Measurements from ENCODE around the gene PCDHGB2.

The PCDHGB2 gene

GRCh38 chr5:141319699-141320098 lies 40.1 kb upstream of the PCDHGB2 start:
- peaks cover 14% of the 10 kb centered on the region for H3K79me1 ChIP-seq (replicated peaks; ENCODE audit: low read length, poor library complexity, severe bottlenecking)
- no peak overlapping the region for H3K4ac ChIP-seq (ENCODE audit: low read depth in 1 of 2, low read length in 2 of 2)
- H3K23ac ChIP-seq (ENCODE audit: low read length in 2 of 2), result no peak overlapping the region
- no peaks in the 10 kb centered on the region for H3K4me1 ChIP-seq (ENCODE audit: control insufficient read depth, insufficient read depth, low read depth, low read length)
- H3K14ac ChIP-seq (ENCODE audit: low read length in 2 of 2), result no peak overlapping the region
- peak overlapping the region; percentile 48 for H3K4me2 ChIP-seq (ENCODE audit: low read length, poor library complexity, severe bottlenecking)
- H3K36me3 ChIP-seq (ENCODE audit: control insufficient read depth in 1 of 2, insufficient read depth in 2 of 2, low read depth in 1 of 2, low read length in 2 of 2), result peaks cover 16 to 42% of the 10 kb centered on the region in 2 experiments
- H2AFZ ChIP-seq (ENCODE audit: low read depth, low read length), result no peak overlapping the region
- H2BK12ac ChIP-seq (ENCODE audit: low read length in 2 of 2), result no peak overlapping the region
- WGBS, result 69% methylated on average over 5 of the region's 5 CpGs
- H3K18ac ChIP-seq (ENCODE audit: low read depth in 1 of 2, low read length in 2 of 2), result no peak overlapping the region
- no peak overlapping the region for H4K8ac ChIP-seq (ENCODE audit: low read length)
- no peak overlapping the region for H2BK5ac ChIP-seq (ENCODE audit: low read depth, low read length, poor library complexity, severe bottlenecking)
- H3K27me3 ChIP-seq (ENCODE audit: control insufficient read depth in 1 of 2, insufficient read depth in 1 of 2, low read length in 2 of 2), result no peaks in the 10 kb centered on the region
- H3K4me3 ChIP-seq (ENCODE audit: insufficient read depth in 1 of 2, low read depth in 1 of 2, low read length in 2 of 2), result peak overlapping the region in 1 of 2 experiments; percentile 92
- DNase-seq, result no peak
- H4K91ac ChIP-seq (ENCODE audit: low read length), result no peak overlapping the region
- H3K27ac ChIP-seq (ENCODE audit: low read length, poor library complexity, severe bottlenecking), result no peak overlapping the region
- H3K9me3 ChIP-seq (ENCODE audit: control insufficient read depth, low read length), result peaks cover 59% of the 10 kb centered on the region
- no peak overlapping the region for H2BK15ac ChIP-seq (ENCODE audit: low read depth, poor library complexity, severe bottlenecking)
- no peak overlapping the region for H2BK120ac ChIP-seq (ENCODE audit: low read depth, low read length)
- peak overlapping the region; percentile 98 for H3K9ac ChIP-seq (ENCODE audit: low read length)
- H2AK5ac ChIP-seq (ENCODE audit: low read length, severe bottlenecking), result no peak overlapping the region

GRCh38 chr5:141320225-141321169 lies 39.3 kb upstream of the PCDHGB2 start, which contains the start of gene TAF7:
Gene TAF7 (minus strand): TSS chr5:141320784. CDS start chr5:141320044, 740 bp downstream.
- peaks cover 11 to 34% of the 10 kb centered on the region in 2 experiments for H3K36me3 ChIP-seq (ENCODE audit: control insufficient read depth in 1 of 2, insufficient read depth in 2 of 2, low read depth in 1 of 2, low read length in 2 of 2)
- no peak within 1 kb of the TSS for H2BK15ac ChIP-seq (ENCODE audit: low read depth, poor library complexity, severe bottlenecking)
- peak within 1 kb of the TSS; percentile 82 for H4K91ac ChIP-seq (ENCODE audit: low read length)
- H2AK5ac ChIP-seq (ENCODE audit: low read length, severe bottlenecking), result no peak within 1 kb of the TSS
- H2BK12ac ChIP-seq (ENCODE audit: low read length in 2 of 2), result no peak within 1 kb of the TSS
- peak within 1 kb of the TSS; percentile 41 to 97 for H3K18ac ChIP-seq (ENCODE audit: low read depth in 1 of 2, low read length in 2 of 2)
- H4K8ac ChIP-seq (ENCODE audit: low read length), result peak within 1 kb of the TSS; percentile 97
- peak within 1 kb of the TSS; percentile 97 for H3K27ac ChIP-seq (ENCODE audit: low read length, poor library complexity, severe bottlenecking)
- H3K4ac ChIP-seq (ENCODE audit: low read depth in 1 of 2, low read length in 2 of 2), result peak within 1 kb of the TSS; percentile 30 to 79
- DNase-seq, result peak; percentile 93
- peak within 1 kb of the TSS; percentile 63 for H3K4me2 ChIP-seq (ENCODE audit: low read length, poor library complexity, severe bottlenecking)
- peaks cover 8% of the 10 kb centered on the region for H3K79me1 ChIP-seq (replicated peaks; ENCODE audit: low read length, poor library complexity, severe bottlenecking)
- no peak within 1 kb of the TSS for H3K23ac ChIP-seq (ENCODE audit: low read length in 2 of 2)
- no peaks in the 10 kb centered on the region for H3K27me3 ChIP-seq (ENCODE audit: control insufficient read depth in 1 of 2, insufficient read depth in 1 of 2, low read length in 2 of 2)
- no peaks in the 10 kb centered on the region for H3K4me1 ChIP-seq (ENCODE audit: control insufficient read depth, insufficient read depth, low read depth, low read length)
- peak within 1 kb of the TSS; percentile 75 for H2AFZ ChIP-seq (ENCODE audit: low read depth, low read length)
- H3K14ac ChIP-seq (ENCODE audit: low read length in 2 of 2), result no peak within 1 kb of the TSS
- peak within 1 kb of the TSS; percentile 61 for H2BK5ac ChIP-seq (ENCODE audit: low read depth, low read length, poor library complexity, severe bottlenecking)
- peak within 1 kb of the TSS; percentile 98 for H3K9ac ChIP-seq (ENCODE audit: low read length)
- peak within 1 kb of the TSS; percentile 63 to 92 for H3K4me3 ChIP-seq (ENCODE audit: insufficient read depth in 1 of 2, low read depth in 1 of 2, low read length in 2 of 2)
- WGBS, result under 1% methylated on average over 66 of the region's 67 CpGs
- peaks cover 54% of the 10 kb centered on the region for H3K9me3 ChIP-seq (ENCODE audit: control insufficient read depth, low read length)
- H2BK120ac ChIP-seq (ENCODE audit: low read depth, low read length), result no peak within 1 kb of the TSS

DNA sequence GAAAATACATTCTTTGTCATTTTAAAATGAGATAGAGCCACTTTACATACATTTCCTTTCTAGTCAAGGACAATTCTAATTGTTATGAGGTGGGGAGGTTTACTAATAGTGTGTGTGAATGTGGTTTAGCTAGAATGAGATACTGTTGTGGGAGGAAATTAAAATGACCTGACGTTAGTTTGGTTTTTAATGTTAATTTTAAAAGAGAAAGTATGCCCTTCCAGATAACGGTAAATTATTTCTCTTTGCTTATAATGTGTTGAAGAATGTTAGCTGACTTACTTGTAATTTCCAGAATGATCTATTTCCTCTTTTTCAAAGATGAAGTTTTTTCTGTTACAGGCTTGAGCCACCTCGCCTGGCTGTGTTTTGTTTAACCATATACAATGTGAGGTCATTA lies 37.5 kb upstream of the PCDHGB2 start:
- H2BK120ac ChIP-seq (ENCODE audit: low read depth, low read length), result no peak overlapping the region
- peaks cover 37% of the 10 kb centered on the region for H3K9me3 ChIP-seq (ENCODE audit: control insufficient read depth, low read length)
- peaks cover 4% of the 10 kb centered on the region for H3K79me1 ChIP-seq (replicated peaks; ENCODE audit: low read length, poor library complexity, severe bottlenecking)
- peaks cover 5 to 22% of the 10 kb centered on the region in 2 experiments for H3K36me3 ChIP-seq (ENCODE audit: control insufficient read depth in 1 of 2, insufficient read depth in 2 of 2, low read depth in 1 of 2, low read length in 2 of 2)
- H3K4me3 ChIP-seq (ENCODE audit: insufficient read depth in 1 of 2, low read depth in 1 of 2, low read length in 2 of 2), result no peak overlapping the region
- H2BK12ac ChIP-seq (ENCODE audit: low read length in 2 of 2), result no peak overlapping the region
- H3K4ac ChIP-seq (ENCODE audit: low read depth in 1 of 2, low read length in 2 of 2), result no peak overlapping the region
- H3K27ac ChIP-seq (ENCODE audit: low read length, poor library complexity, severe bottlenecking), result no peak overlapping the region
- H3K4me2 ChIP-seq (ENCODE audit: low read length, poor library complexity, severe bottlenecking), result no peak overlapping the region
- H3K23ac ChIP-seq (ENCODE audit: low read length in 2 of 2), result no peak overlapping the region
- no peaks in the 10 kb centered on the region for H3K4me1 ChIP-seq (ENCODE audit: control insufficient read depth, insufficient read depth, low read depth, low read length)
- no peak overlapping the region for H2AK5ac ChIP-seq (ENCODE audit: low read length, severe bottlenecking)
- no peak overlapping the region for H2AFZ ChIP-seq (ENCODE audit: low read depth, low read length)
- H2BK5ac ChIP-seq (ENCODE audit: low read depth, low read length, poor library complexity, severe bottlenecking), result no peak overlapping the region
- no peak overlapping the region for H3K18ac ChIP-seq (ENCODE audit: low read depth in 1 of 2, low read length in 2 of 2)
- no peak overlapping the region for H3K9ac ChIP-seq (ENCODE audit: low read length)
- WGBS, result 100% methylated on average over 1 of the region's 3 CpGs
- H3K27me3 ChIP-seq (ENCODE audit: control insufficient read depth in 1 of 2, insufficient read depth in 1 of 2, low read length in 2 of 2), result no peaks in the 10 kb centered on the region
- no peak overlapping the region for H4K91ac ChIP-seq (ENCODE audit: low read length)
- DNase-seq, result no peak
- no peak overlapping the region for H4K8ac ChIP-seq (ENCODE audit: low read length)
- H3K14ac ChIP-seq (ENCODE audit: low read length in 2 of 2), result no peak overlapping the region
- H2BK15ac ChIP-seq (ENCODE audit: low read depth, poor library complexity, severe bottlenecking), result no peak overlapping the region

DNA sequence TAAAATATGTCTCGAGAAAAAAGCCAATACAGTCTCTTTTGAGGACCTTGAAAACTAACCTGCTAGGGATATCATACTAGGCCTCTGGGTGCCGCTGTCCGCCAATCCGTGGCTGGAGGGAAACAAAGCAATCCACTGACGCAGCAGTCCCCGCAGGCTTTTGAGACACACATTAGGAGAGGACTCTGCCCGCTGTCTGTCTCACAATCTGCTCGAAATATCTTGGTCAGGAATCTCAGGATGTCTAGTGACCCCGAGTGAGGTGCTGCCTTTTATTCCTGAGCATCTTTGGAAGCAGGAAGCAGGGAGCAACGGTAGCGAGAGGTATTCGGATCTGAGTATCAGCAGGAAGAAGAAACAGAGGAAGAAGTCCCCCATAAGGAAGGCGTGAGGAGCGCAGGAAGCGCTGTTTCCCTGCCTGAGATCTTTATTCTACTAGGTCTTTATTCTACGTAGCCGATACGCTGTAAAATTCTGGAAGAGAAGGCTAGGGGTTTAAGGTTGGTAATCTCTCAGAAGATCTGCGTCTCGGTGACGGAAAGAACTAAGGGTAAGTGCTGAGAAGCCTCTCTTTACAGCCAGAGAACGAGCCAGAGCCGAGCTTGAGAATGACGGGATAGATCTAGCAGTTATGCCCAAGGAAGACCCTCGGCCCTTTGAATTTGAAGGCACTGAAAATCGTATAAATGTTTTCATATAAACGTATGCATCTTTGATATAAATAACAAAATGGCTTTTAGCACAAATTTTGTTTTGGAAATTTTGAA lies 33.5 kb upstream of the PCDHGB2 start:
- no peaks in the 10 kb centered on the region for H3K79me1 ChIP-seq (replicated peaks; ENCODE audit: low read length, poor library complexity, severe bottlenecking)
- H3K27me3 ChIP-seq (ENCODE audit: control insufficient read depth in 1 of 2, insufficient read depth in 1 of 2, low read length in 2 of 2), result no peaks in the 10 kb centered on the region
- H2BK5ac ChIP-seq (ENCODE audit: low read depth, low read length, poor library complexity, severe bottlenecking), result no peak overlapping the region
- peak; percentile 35 for DNase-seq
- no peak overlapping the region for H2BK12ac ChIP-seq (ENCODE audit: low read length in 2 of 2)
- no peak overlapping the region for H3K4me2 ChIP-seq (ENCODE audit: low read length, poor library complexity, severe bottlenecking)
- no peak overlapping the region for H4K8ac ChIP-seq (ENCODE audit: low read length)
- no peak overlapping the region for H2AK5ac ChIP-seq (ENCODE audit: low read length, severe bottlenecking)
- H3K18ac ChIP-seq (ENCODE audit: low read depth in 1 of 2, low read length in 2 of 2), result no peak overlapping the region
- no peak overlapping the region for H3K23ac ChIP-seq (ENCODE audit: low read length in 2 of 2)
- H3K4ac ChIP-seq (ENCODE audit: low read depth in 1 of 2, low read length in 2 of 2), result no peak overlapping the region
- H3K27ac ChIP-seq (ENCODE audit: low read length, poor library complexity, severe bottlenecking), result no peak overlapping the region
- H3K4me3 ChIP-seq (ENCODE audit: insufficient read depth in 1 of 2, low read depth in 1 of 2, low read length in 2 of 2), result peak overlapping the region in 1 of 2 experiments; percentile 76
- no peaks in the 10 kb centered on the region for H3K4me1 ChIP-seq (ENCODE audit: control insufficient read depth, insufficient read depth, low read depth, low read length)
- H4K91ac ChIP-seq (ENCODE audit: low read length), result no peak overlapping the region
- WGBS, result 50% methylated on average over 24 of the region's 27 CpGs
- no peak overlapping the region for H2AFZ ChIP-seq (ENCODE audit: low read depth, low read length)
- peaks cover 23% of the 10 kb centered on the region for H3K9me3 ChIP-seq (ENCODE audit: control insufficient read depth, low read length)
- no peak overlapping the region for H2BK15ac ChIP-seq (ENCODE audit: low read depth, poor library complexity, severe bottlenecking)
- H3K14ac ChIP-seq (ENCODE audit: low read length in 2 of 2), result no peak overlapping the region
- no peak overlapping the region for H2BK120ac ChIP-seq (ENCODE audit: low read depth, low read length)
- no peaks in the 10 kb centered on the region for H3K36me3 ChIP-seq (ENCODE audit: control insufficient read depth in 1 of 2, insufficient read depth in 2 of 2, low read depth in 1 of 2, low read length in 2 of 2)
- H3K9ac ChIP-seq (ENCODE audit: low read length), result peak overlapping the region; percentile 86

Data from mesenchymal stem cell (in vitro differentiated cells and primary cell).